WERI-Rb-1 (cell line): ENCODE results near the gene RPS6KA3.

ENCODE experiments used
- DNase-seq: peaks from one replicate; pipeline ENCODE4 v3.0.0-alpha.2; 2020
- H3K27ac ChIP-seq: fragments of 250-450 bp; sonication (Bioruptor Pico); 2 replicates; pipeline ENCODE4 v1.5.1; 2020; ENCODE audit warnings: mild to moderate bottlenecking, moderate library complexity
- H3K27me3 ChIP-seq: fragments of 250-450 bp; sonication (Bioruptor Pico); 2 replicates; pipeline ENCODE4 v1.5.1; 2021; ENCODE audit warnings: mild to moderate bottlenecking, low read depth, moderate library complexity; ENCODE audit not compliant: insufficient read depth, severe bottlenecking
- H3K36me3 ChIP-seq: fragments of 250-450 bp; sonication (Bioruptor Pico); 2 replicates; pipeline ENCODE4 v1.5.1; 2020; ENCODE audit warnings: mild to moderate bottlenecking, moderate library complexity
- H3K4me3 ChIP-seq: 2 replicates; pipeline ENCODE4 v1.5.1; 2011; ENCODE audit warnings: low read depth, mild to moderate bottlenecking, control low read depth, low read length
- H3K9me3 ChIP-seq: fragments of 250-450 bp; sonication (Bioruptor Pico); 2 replicates; pipeline ENCODE4 v1.5.1; 2021; ENCODE audit warnings: mild to moderate bottlenecking, moderate library complexity; ENCODE audit not compliant: severe bottlenecking
- CTCF ChIP-seq: IDR thresholded peaks from 2 replicates; pipeline ENCODE4 v1.5.1; 2011; ENCODE audit warnings: low read depth, mild to moderate bottlenecking, control low read depth, inconsistent platforms, low read length

RPS6KA3 gene

GRCh38 chrX:20263474-20263873 is 3.2 kb downstream of the RPS6KA3 start:
- no peak for TF ChIP-seq CTCF
- H3K4me3 ChIP-seq: no peak overlapping the region
- H3K9me3 ChIP-seq: no peaks in the 10 kb centered on the region
- no peaks in the 10 kb centered on the region for H3K36me3 ChIP-seq
- no peak overlapping the region for H3K27ac ChIP-seq
- H3K27me3 ChIP-seq: peaks cover 24% of the 10 kb centered on the region
- DNase-seq: no peak

GRCh38 chrX:20260885-20261284 is 5.8 kb downstream of the RPS6KA3 start:
- peaks cover 16% of the 10 kb centered on the region for H3K27me3 ChIP-seq
- no peaks in the 10 kb centered on the region for H3K9me3 ChIP-seq
- DNase-seq: no peak
- no peak overlapping the region for H3K4me3 ChIP-seq
- no peaks in the 10 kb centered on the region for H3K36me3 ChIP-seq
- no peak overlapping the region for H3K27ac ChIP-seq
- TF ChIP-seq CTCF: no peak

- no peak overlapping the region for H3K27ac ChIP-seq
Measured at GRCh38 chrX:20254712-20255299, 11.9 kb downstream of the RPS6KA3 start.

GRCh38 chrX:20253232-20253543 is 13.5 kb downstream of the RPS6KA3 start:
- Histone ChIP-seq H3K4me3 (no peak overlapping the region), H3K27ac (no peak overlapping the region), H3K27me3 (no peaks in the 10 kb centered on the region), H3K9me3 (peaks cover 3% of the 10 kb centered on the region), H3K36me3 (no peaks in the 10 kb centered on the region)
- DNase-seq: no peak
- TF ChIP-seq CTCF: no peak

More at GRCh38 chrX:20254712-20255299, 11.9 kb downstream of the RPS6KA3 start:
- H3K36me3 ChIP-seq: no peaks in the 10 kb centered on the region
- no peak overlapping the region for H3K4me3 ChIP-seq
- no peaks in the 10 kb centered on the region for H3K27me3 ChIP-seq
- DNase-seq: no peak
- no peak for TF ChIP-seq CTCF
- peaks cover 3% of the 10 kb centered on the region for H3K9me3 ChIP-seq

- Histone ChIP-seq H3K27ac (no peak overlapping the region), H3K27me3 (peaks cover 3% of the 10 kb centered on the region), H3K36me3 (no peaks in the 10 kb centered on the region), H3K9me3 (peaks cover 3% of the 10 kb centered on the region), H3K4me3 (no peak overlapping the region)
- peak; percentile 88 for TF ChIP-seq CTCF
- DNase-seq: peak; percentile 54
Measured at GRCh38 chrX:20252381-20253231, 14.1 kb downstream of the RPS6KA3 start.
